Mucosa of descending colon (tissue), 3 donors: ENCODE results near the gene EEPD1. TPM values are rescaled to one million over a fixed set of nuclear protein-coding genes. Genes with fewer than 3 reads are reported as not detected.
A peak's percentile ranks its signal among the peaks of the same experiment; 100 is the strongest.

ENCODE experiments used
- ATAC-seq: fragments of 200-7000 bp; cut with Tn5 transposase; one replicate; pipeline ENCODE4 v1.9.1; 2020; ENCODE audit warnings: mild to moderate bottlenecking, moderate library complexity
- DNase-seq, 3 donors: peaks; one replicate each; pipeline ENCODE4 v3.0.0-alpha.2; 2020
- H3K36me3 ChIP-seq: fragments of 200-600 bp; one replicate; pipeline ENCODE4 v1.8.0; 2021; ENCODE audit warnings: low read depth, mild to moderate bottlenecking
- H3K4me1 ChIP-seq: fragments of 200-600 bp; one replicate; pipeline ENCODE4 v1.8.0; 2021; ENCODE audit warnings: low read depth, mild to moderate bottlenecking
- H3K4me3 ChIP-seq: fragments of 200-600 bp; one replicate; pipeline ENCODE4 v1.8.0; 2021; ENCODE audit warnings: mild to moderate bottlenecking
- H3K9me3 ChIP-seq: fragments of 200-600 bp; one replicate; pipeline ENCODE4 v1.8.0; 2021; ENCODE audit warnings: mild to moderate bottlenecking
- intact Hi-C, 2 donors: fragments of 100-400 bp; cut with DNase I in 1 of 2; cut with micrococcal nuclease in 1 of 2; formaldehyde crosslinking; loops; one replicate each; pipeline versions ENCODE4 v1.11.0 to v1.11.1; 2022; cut with DNase I, micrococcal nuclease
- total RNA-seq, 3 donors: library from RNA; stranded (reverse); fragmentation: NEBNext Ultra II Directional in 2 of 3; extraction: Animal tissue kit (Norgen Biotek cat#: 25700) in 2 of 3; gene quantifications; one replicate each; pipeline versions ENCODE4 v1.2.1 to v1.2.4, GENCODE V29; 2021 to 2023
- TF ChIP-seq, protein P1 (sequence below): fragments of 200-600 bp; IDR thresholded peaks from one replicate; pipeline ENCODE4 v1.8.0; 2022; ENCODE audit warnings: antibody characterized with exemption, mild to moderate bottlenecking
- donor health status: DM: no; HTN: no; CAD: no; lungs with moderate emphysema.
- donor health status: DM: no; HTN: no; CAD: no.
- donor health status: DM: no; HTN: yes; CAD: no.

EEPD1 gene
- total RNA-seq, 3 donors from 2014 or later = 9.9 to 16.8 (median 16.3) TPM

DNA sequence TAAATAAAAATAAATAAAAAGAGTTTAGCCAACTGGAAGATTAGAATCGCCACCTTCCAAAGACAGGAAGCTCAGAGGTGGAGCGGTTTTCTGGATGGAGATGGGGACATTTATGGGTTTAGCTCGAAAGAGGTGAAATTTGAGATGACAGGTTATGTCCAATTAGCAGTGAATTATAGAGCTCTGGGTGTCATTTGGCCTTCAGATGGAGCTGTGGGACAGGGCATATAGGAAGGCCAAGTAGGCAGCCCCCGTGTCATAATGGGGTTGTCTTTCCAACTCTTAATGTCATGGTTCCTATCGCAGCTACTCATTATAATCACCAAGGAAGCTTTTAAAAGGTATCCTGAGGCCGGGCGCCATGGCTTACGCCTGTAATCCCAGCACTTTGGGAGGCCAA lies 21.0 kb upstream of the EEPD1 start:
- Histone ChIP-seq H3K4me1 (peaks cover 14% of the 10 kb centered on the region), H3K9me3 (no peaks in the 10 kb centered on the region), H3K36me3 (no peaks in the 10 kb centered on the region), H3K4me3 (no peak overlapping the region)
- TF ChIP-seq, protein P1, sequence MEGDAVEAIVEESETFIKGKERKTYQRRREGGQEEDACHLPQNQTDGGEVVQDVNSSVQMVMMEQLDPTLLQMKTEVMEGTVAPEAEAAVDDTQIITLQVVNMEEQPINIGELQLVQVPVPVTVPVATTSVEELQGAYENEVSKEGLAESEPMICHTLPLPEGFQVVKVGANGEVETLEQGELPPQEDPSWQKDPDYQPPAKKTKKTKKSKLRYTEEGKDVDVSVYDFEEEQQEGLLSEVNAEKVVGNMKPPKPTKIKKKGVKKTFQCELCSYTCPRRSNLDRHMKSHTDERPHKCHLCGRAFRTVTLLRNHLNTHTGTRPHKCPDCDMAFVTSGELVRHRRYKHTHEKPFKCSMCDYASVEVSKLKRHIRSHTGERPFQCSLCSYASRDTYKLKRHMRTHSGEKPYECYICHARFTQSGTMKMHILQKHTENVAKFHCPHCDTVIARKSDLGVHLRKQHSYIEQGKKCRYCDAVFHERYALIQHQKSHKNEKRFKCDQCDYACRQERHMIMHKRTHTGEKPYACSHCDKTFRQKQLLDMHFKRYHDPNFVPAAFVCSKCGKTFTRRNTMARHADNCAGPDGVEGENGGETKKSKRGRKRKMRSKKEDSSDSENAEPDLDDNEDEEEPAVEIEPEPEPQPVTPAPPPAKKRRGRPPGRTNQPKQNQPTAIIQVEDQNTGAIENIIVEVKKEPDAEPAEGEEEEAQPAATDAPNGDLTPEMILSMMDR = no peak
- DNase-seq (no peak), ATAC-seq (no peak)
- intact Hi-C loops = no loop called here

DNA sequence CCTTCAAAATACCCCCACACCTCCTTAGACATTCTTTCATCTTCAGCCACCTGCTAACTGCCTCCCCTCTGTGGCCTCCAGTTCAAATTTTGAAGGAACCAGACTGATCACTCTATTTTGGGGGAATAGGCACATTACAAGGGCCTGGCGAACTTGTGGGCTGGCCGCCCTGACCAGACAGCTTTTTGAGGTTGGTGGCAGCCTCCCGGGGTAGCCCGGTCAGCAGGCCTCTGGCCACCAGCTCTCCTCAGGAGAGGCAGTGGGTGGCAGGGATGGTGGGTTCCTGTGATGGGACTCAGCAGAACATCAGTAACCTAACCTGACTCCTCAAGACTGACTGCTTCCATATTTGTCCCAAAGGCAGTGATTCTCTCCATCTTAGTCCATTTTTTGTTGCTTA lies 17.4 kb upstream of the EEPD1 start:
- intact Hi-C loops = no loop called here
- Histone ChIP-seq H3K4me3 (no peak overlapping the region), H3K9me3 (no peaks in the 10 kb centered on the region), H3K4me1 (no peaks in the 10 kb centered on the region), H3K36me3 (no peaks in the 10 kb centered on the region)
- ATAC-seq = no peak
- TF ChIP-seq, protein P1 = no peak
- DNase-seq = no peak

DNA sequence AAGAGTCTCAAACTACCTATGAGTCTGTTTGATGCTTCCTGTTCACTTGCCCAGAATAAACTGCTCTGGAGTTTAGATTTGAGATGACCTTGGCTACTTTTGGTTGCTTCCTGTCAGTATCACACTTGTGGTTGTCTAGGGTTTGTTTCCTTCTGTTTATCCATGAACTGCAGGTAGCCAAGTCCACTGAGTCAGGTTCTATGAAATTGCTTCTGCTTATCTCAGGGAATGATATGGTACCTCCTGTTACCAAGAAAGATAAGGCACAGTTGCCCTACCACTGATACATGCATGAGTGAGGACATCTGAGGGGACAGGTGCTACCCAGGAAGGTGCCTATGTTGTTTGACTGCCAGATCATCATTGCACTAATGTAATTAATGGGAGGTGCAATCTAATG lies 15.8 kb upstream of the EEPD1 start:
- Histone ChIP-seq H3K4me3 (no peak overlapping the region), H3K9me3 (no peaks in the 10 kb centered on the region), H3K36me3 (no peaks in the 10 kb centered on the region), H3K4me1 (no peaks in the 10 kb centered on the region)
- TF ChIP-seq, protein P1 = no peak
- DNase-seq = no peak
- intact Hi-C loops = no loop called here
- ATAC-seq = peak; percentile 40

DNA sequence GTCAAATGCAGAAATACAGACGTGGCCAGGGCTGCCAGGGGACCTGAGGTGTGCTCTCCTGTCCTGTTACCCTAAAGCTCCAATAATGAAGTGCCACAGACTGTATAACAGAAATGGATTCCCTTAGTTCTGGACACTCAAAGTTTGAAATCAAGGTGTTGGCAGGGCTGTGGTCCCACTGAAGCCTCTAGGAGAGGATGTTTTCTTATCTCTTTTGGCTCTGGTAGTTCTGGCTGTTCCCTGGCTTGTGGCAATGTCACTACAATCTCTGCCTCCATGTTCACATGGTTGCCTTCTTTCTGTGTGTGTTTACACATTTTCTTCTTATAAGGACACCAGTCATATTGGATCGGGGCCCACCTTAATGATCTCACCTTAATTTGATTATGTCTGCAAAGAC lies 15.3 kb upstream of the EEPD1 start:
- H3K9me3 ChIP-seq = no peaks in the 10 kb centered on the region
- no peaks in the 10 kb centered on the region for H3K4me1 ChIP-seq
- no peak for DNase-seq
- TF ChIP-seq, protein P1 = no peak
- H3K36me3 ChIP-seq = no peaks in the 10 kb centered on the region
- intact Hi-C loops = no loop called here
- no peak overlapping the region for H3K4me3 ChIP-seq
- no peak for ATAC-seq

DNA sequence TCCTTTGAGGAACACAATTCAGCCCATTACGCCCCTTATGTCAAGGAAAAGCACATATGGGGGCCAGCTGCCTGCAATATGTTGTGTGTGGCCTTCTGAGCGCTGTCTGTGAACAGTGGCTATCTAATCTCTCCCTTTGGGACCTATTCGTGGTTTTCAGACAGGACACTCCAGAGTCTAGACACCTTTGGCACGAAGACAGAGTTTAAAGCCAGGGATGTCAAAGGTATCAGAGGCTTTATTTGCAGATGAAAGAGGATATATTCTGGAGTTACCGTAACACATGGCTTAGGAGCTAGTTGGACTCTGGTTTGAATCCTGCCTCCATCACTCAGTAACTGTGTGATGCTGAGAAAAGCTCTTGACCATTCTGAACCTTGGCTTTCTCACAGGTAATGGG lies 14.8 kb upstream of the EEPD1 start:
- Histone ChIP-seq H3K9me3 (no peaks in the 10 kb centered on the region), H3K4me3 (no peak overlapping the region), H3K4me1 (no peaks in the 10 kb centered on the region), H3K36me3 (no peaks in the 10 kb centered on the region)
- TF ChIP-seq, protein P1 = no peak
- intact Hi-C loops = no loop called here
- no peak for ATAC-seq
- no peak for DNase-seq

DNA sequence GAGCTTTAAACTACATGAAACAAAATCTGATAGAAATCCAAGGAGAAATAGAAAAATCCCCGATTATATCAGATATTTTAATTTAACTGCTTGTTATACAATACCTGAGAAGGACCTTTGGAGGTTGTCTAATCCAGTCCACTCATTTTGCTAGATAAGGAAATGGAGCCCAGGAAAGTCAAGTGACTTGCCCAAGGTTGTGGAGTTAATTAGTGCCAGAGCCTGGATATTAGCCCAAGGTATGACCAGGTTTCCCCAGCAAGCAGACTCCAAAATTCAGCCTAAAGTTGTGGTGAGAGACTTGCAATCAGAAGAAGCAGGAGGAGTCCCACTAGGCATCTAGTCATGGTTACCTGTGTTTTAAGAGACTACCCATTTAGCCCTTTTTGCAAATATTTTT lies 11.7 kb upstream of the EEPD1 start:
- TF ChIP-seq, protein P1 = no peak
- intact Hi-C loops = no loop called here
- DNase-seq (no peak), ATAC-seq (no peak)
- H3K9me3 ChIP-seq = no peaks in the 10 kb centered on the region
- no peak overlapping the region for H3K4me3 ChIP-seq
- no peaks in the 10 kb centered on the region for H3K4me1 ChIP-seq
- H3K36me3 ChIP-seq = no peaks in the 10 kb centered on the region
